IMR-90 (cell line): ENCODE data around the gene MBD2. TPM values are rescaled to one million over a fixed set of nuclear protein-coding genes. Genes with fewer than 3 reads are reported as not detected.

Experiments
- ATAC-seq: fragments of 200-7000 bp; cut with Tn5 transposase; 2 replicates; pipeline ENCODE4 v1.9.1; 2020; ENCODE audit warnings: low read depth, mild to moderate bottlenecking, moderate library complexity
- BruUV-seq: library from RNA; stranded (reverse); fragments of 400-500 nt; replicated peaks from 2 replicates; lab custom pipeline; 2021; lab: Mats Ljungman, UMichigan
- CTCF ChIA-PET: fragments of 300-600 bp; formaldehyde crosslinking; extraction: SDS; loops from one replicate; lab custom pipeline; 2021; ENCODE audit warnings: antibody characterized with exemption; lab: Yijun Ruan, JAX
- POLR2A ChIA-PET: fragments of 300-600 bp; sonication (Branson Sonifier 250); formaldehyde crosslinking; loops from one replicate; lab custom pipeline; 2022; ENCODE audit warnings: antibody characterized with exemption; ENCODE audit not compliant: unreplicated experiment; lab: Charles Lee
- DNase-seq: peaks from one replicate; pipeline ENCODE4 v3.0.0; 2013
- H2AFZ ChIP-seq: replicated peaks from 2 replicates; pipeline ENCODE3; 2013; ENCODE audit warnings: low read length, mild to moderate bottlenecking; ENCODE audit not compliant: poor library complexity
- H2AK5ac ChIP-seq: 2 replicates; pipeline ENCODE4 v1.6.1; 2013; ENCODE audit warnings: low read depth, low read length, inconsistent platforms
- H2AK9ac ChIP-seq: replicated peaks from 2 replicates; pipeline ENCODE3; 2013; ENCODE audit warnings: mild to moderate bottlenecking, low read depth, low read length, moderate library complexity; ENCODE audit not compliant: poor library complexity
- H2BK120ac ChIP-seq: 2 replicates; pipeline ENCODE4 v1.6.1; 2013; ENCODE audit warnings: low read depth, low read length, inconsistent platforms
- H2BK15ac ChIP-seq: 3 replicates; pipeline ENCODE4 v1.6.1; 2013; ENCODE audit warnings: low read depth, low read length, inconsistent platforms
- H2BK20ac ChIP-seq: 2 replicates; pipeline ENCODE4 v1.6.1; 2013; ENCODE audit warnings: low read depth, mild to moderate bottlenecking, inconsistent platforms, low read length, moderate library complexity
- H2BK5ac ChIP-seq: 2 replicates; pipeline ENCODE4 v1.6.1; 2013; ENCODE audit warnings: mild to moderate bottlenecking, low read depth, low read length, inconsistent platforms; ENCODE audit not compliant: poor library complexity, severe bottlenecking
- H3K14ac ChIP-seq: replicated peaks from 2 replicates; pipeline ENCODE4 v1.6.1; 2013; ENCODE audit warnings: low read depth, low read length, inconsistent platforms
- H3K18ac ChIP-seq: 2 replicates; pipeline ENCODE4 v1.6.1; 2013; ENCODE audit warnings: low read depth, low read length, control low read depth
- H3K23ac ChIP-seq: 2 replicates; pipeline ENCODE4 v1.6.1; 2013; ENCODE audit warnings: low read depth, low read length, inconsistent platforms
- H3K27ac ChIP-seq: 2 replicates; pipeline ENCODE4 v1.5.1; 2013; ENCODE audit warnings: mild to moderate bottlenecking, control low read depth, low read length; ENCODE audit not compliant: insufficient read depth
- H3K27me3 ChIP-seq: 2 replicates; pipeline ENCODE4 v1.6.1; 2013; ENCODE audit warnings: low read length; ENCODE audit not compliant: control insufficient read depth, insufficient read depth
- H3K36me3 ChIP-seq: 2 replicates; pipeline ENCODE4 v1.6.1; 2013; ENCODE audit warnings: low read length, mixed read lengths; ENCODE audit not compliant: control insufficient read depth, insufficient read depth
- H3K4ac ChIP-seq: 2 replicates; pipeline ENCODE4 v1.6.1; 2013; ENCODE audit warnings: low read depth, low read length, inconsistent platforms
- H3K4me1 ChIP-seq: 2 replicates; pipeline ENCODE4 v1.6.1; 2013; ENCODE audit warnings: low read length, mixed read lengths; ENCODE audit not compliant: control insufficient read depth, insufficient read depth
- H3K4me2 ChIP-seq: 2 replicates; pipeline ENCODE4 v1.6.1; 2013; ENCODE audit warnings: low read depth, mild to moderate bottlenecking, control low read depth, low read length, moderate library complexity
- H3K4me3 ChIP-seq: 2 replicates; pipeline ENCODE4 v1.5.1; 2013; ENCODE audit warnings: low read depth, mild to moderate bottlenecking, control low read depth, low read length, moderate library complexity; ENCODE audit not compliant: insufficient read depth
- H3K56ac ChIP-seq: 2 replicates; pipeline ENCODE4 v1.6.1; 2013; ENCODE audit warnings: low read length, inconsistent platforms; ENCODE audit not compliant: insufficient read depth; ENCODE audit errors: extremely low read depth
- H3K79me1 ChIP-seq, 2 experiments: 2 replicates each; pipeline ENCODE4 v1.6.1; 2013; ENCODE audit warnings: low read length in 2 of 2, inconsistent platforms in 1 of 2, low read depth in 1 of 2
- H3K9ac ChIP-seq: 2 replicates; pipeline ENCODE4 v1.6.1; 2013; ENCODE audit warnings: low read depth, low read length, control low read depth
- H3K9me1 ChIP-seq: 2 replicates; pipeline ENCODE4 v1.6.1; 2013; ENCODE audit warnings: low read length, inconsistent platforms; ENCODE audit not compliant: insufficient read depth
- H3K9me3 ChIP-seq: 2 replicates; pipeline ENCODE4 v1.6.1; 2013; ENCODE audit warnings: low read length; ENCODE audit not compliant: control insufficient read depth, insufficient read depth
- H4K20me1 ChIP-seq: 2 replicates; pipeline ENCODE4 v1.6.1; 2013; ENCODE audit warnings: low read length, inconsistent platforms; ENCODE audit not compliant: insufficient read depth
- H4K5ac ChIP-seq: 2 replicates; pipeline ENCODE4 v1.6.1; 2013; ENCODE audit warnings: mild to moderate bottlenecking, low read depth, low read length, control low read depth
- H4K8ac ChIP-seq, 2 experiments: 2 replicates each; pipeline ENCODE4 v1.6.1; 2013; ENCODE audit warnings: low read depth in 2 of 2, low read length in 2 of 2, control low read depth in 1 of 2, inconsistent platforms in 1 of 2
- H4K91ac ChIP-seq: 2 replicates; pipeline ENCODE4 v1.6.1; 2013; ENCODE audit warnings: low read depth, low read length, inconsistent platforms; ENCODE audit not compliant: insufficient read depth
- BHLHE40 ChIP-seq: fragments of 150-350 bp; IDR thresholded peaks from 2 replicates; pipeline ENCODE4 v1.6.1; 2016; ENCODE audit warnings: mild to moderate bottlenecking, low read depth, low read length
- CEBPB ChIP-seq: IDR thresholded peaks from 2 replicates; pipeline ENCODE4 v1.6.1; 2012; ENCODE audit warnings: low read depth, low read length, improper control_type of control experiment
- CHD1 ChIP-seq: IDR thresholded peaks from 2 replicates; pipeline ENCODE4 v1.6.1; 2012; ENCODE audit warnings: low read depth, low read length, improper control_type of control experiment
- CTCF ChIP-seq: conservative IDR thresholded peaks from 2 replicates; pipeline ENCODE4 v1.5.1; 2012; ENCODE audit warnings: mild to moderate bottlenecking, low read depth, low read length, improper control_type of control experiment
- ELK1 ChIP-seq: fragments of 150-350 bp; IDR thresholded peaks from 2 replicates; pipeline ENCODE4 v1.6.1; 2016; ENCODE audit warnings: low read depth, mild to moderate bottlenecking, low read length, moderate library complexity, borderline replicate concordance
- FOS ChIP-seq: fragments of 150-350 bp; IDR thresholded peaks from 2 replicates; pipeline ENCODE4 v1.6.1; 2016; ENCODE audit warnings: low read depth, low read length
- MAFK ChIP-seq: IDR thresholded peaks from 2 replicates; pipeline ENCODE4 v1.6.1; 2012; ENCODE audit warnings: low read depth, low read length, improper control_type of control experiment
- MAZ ChIP-seq: IDR thresholded peaks from 2 replicates; pipeline ENCODE4 v1.6.1; 2012; ENCODE audit warnings: low read depth, mild to moderate bottlenecking, low read length, improper control_type of control experiment, moderate library complexity, borderline replicate concordance
- NFE2L2 ChIP-seq: fragments of 150-350 bp; IDR thresholded peaks from 2 replicates; pipeline ENCODE4 v1.6.1; 2016; ENCODE audit warnings: low read depth, mild to moderate bottlenecking, low read length
- POLR2A ChIP-seq: IDR thresholded peaks from 2 replicates; pipeline ENCODE4 v1.6.1; 2012; ENCODE audit warnings: mild to moderate bottlenecking, low read depth, low read length
- RAD21 ChIP-seq: IDR thresholded peaks from 2 replicates; pipeline ENCODE4 v1.6.1; 2012; ENCODE audit warnings: low read length, improper control_type of control experiment
- RCOR1 ChIP-seq: IDR thresholded peaks from 2 replicates; pipeline ENCODE4 v1.6.1; 2012; ENCODE audit warnings: mild to moderate bottlenecking, low read length, improper control_type of control experiment; ENCODE audit not compliant: insufficient replicate concordance
- RFX5 ChIP-seq: IDR thresholded peaks from 2 replicates; pipeline ENCODE4 v1.8.0; 2012; ENCODE audit warnings: low read depth, mild to moderate bottlenecking, low read length, moderate library complexity
- SMC3 ChIP-seq: fragments of 150-350 bp; IDR thresholded peaks from 2 replicates; pipeline ENCODE4 v1.6.1; 2016; ENCODE audit warnings: low read depth, mild to moderate bottlenecking, antibody characterized with exemption, low read length, moderate library complexity
- USF2 ChIP-seq: fragments of 150-350 bp; IDR thresholded peaks from 2 replicates; pipeline ENCODE4 v1.6.1; 2017; ENCODE audit warnings: mild to moderate bottlenecking, antibody characterized with exemption, low read length, low read depth
- WGBS, 2 experiments: methylation state at CpG; one replicate each; pipeline versions ENCODE4 v1.1.5 to v1.1.7; 2013; ENCODE audit warnings: missing lambda C conversion rate in 2 of 2; ENCODE audit not compliant: insufficient read length in 1 of 2; ENCODE audit errors: extremely low coverage in 2 of 2; 5-methylcytosine and 5-hydroxymethylcytosine counted together
- dilution Hi-C: fragments of 300-500 bp; cut with HindIII; formaldehyde crosslinking; loops from one replicate; pipeline ENCODE4 v1.14.3; 2018; ENCODE audit warnings: low sequenced_read_pairs; ENCODE audit not compliant: unreplicated experiment
- in situ Hi-C: fragments of 300-500 bp; cut with MboI; formaldehyde crosslinking; loops from 3 replicates; pipeline ENCODE4 v1.14.3; 2019; ENCODE audit warnings: low sequenced_read_pairs, inconsistent platforms, mixed read lengths
- intact Hi-C: fragments of 100-400 bp; cut with micrococcal nuclease; formaldehyde crosslinking; loops from 2 replicates; pipeline ENCODE4 v1.10.0; 2022
- polyA plus RNA-seq, 3 experiments: library from polyadenylated mRNA; depleted of rRNA; stranded (reverse); fragments of >200 nt; gene quantifications; 2 replicates each; pipeline ENCODE4 v1.2.3, GENCODE V29; 2012; ENCODE audit warnings: low replicate concordance in 1 of 3
- total RNA-seq: library from RNA; depleted of rRNA; stranded (reverse); fragments of >200 nt; gene quantifications from 2 replicates; pipeline ENCODE4 v1.2.3, GENCODE V29; 2012

MBD2 gene
- total and polyA plus RNA-seq, 2 of the 4 experiments (the other 2 are of a cell fraction) = 9.7 to 29.5 TPM

GRCh38 chr18:54239091-54239490 is 14.6 kb upstream of the MBD2 start:
- Histone ChIP-seq H3K23ac (no peak overlapping the region), H3K9ac (no peak overlapping the region), H2AK5ac (no peak overlapping the region), H3K27me3 (peaks cover 8% of the 10 kb centered on the region), H2AK9ac (no peak overlapping the region), H3K4me3 (no peak overlapping the region), H3K56ac (no peak overlapping the region), H3K9me3 (no peaks in the 10 kb centered on the region), H3K36me3 (no peaks in the 10 kb centered on the region), H4K20me1 (no peaks in the 10 kb centered on the region), H4K8ac (no peak overlapping the region), H3K4me2 (no peak overlapping the region), H3K27ac (no peak overlapping the region), H3K14ac (no peak overlapping the region), H3K79me1 (no peaks in the 10 kb centered on the region), H2BK5ac (no peak overlapping the region), H2BK20ac (no peak overlapping the region), H4K5ac (no peak overlapping the region), H4K91ac (no peak overlapping the region), H3K18ac (no peak overlapping the region), H2BK15ac (no peak overlapping the region), H2BK120ac (no peak overlapping the region), H3K4me1 (no peaks in the 10 kb centered on the region), H3K9me1 (no peaks in the 10 kb centered on the region), H3K4ac (no peak overlapping the region), H2AFZ (no peak overlapping the region)
- ATAC-seq (no peak; the same call in 1 of the 2 replicates), DNase-seq (no peak)
- intact Hi-C loops = no loop called here
- POLR2A ChIA-PET = no interaction called here
- no TSS peak for BruUV-seq
- dilution Hi-C loops = no loop called here
- in situ Hi-C loops = no loop called here
- TF ChIP-seq RFX5 = no peak
- no peak for TF ChIP-seq FOS
- TF ChIP-seq CHD1 = no peak
- TF ChIP-seq MAFK = no peak
- no peak for TF ChIP-seq SMC3
- no peak for TF ChIP-seq USF2
- TF ChIP-seq RAD21 = no peak
- TF ChIP-seq ELK1 = no peak
- no peak for TF ChIP-seq BHLHE40
- no peak for TF ChIP-seq POLR2A
- TF ChIP-seq CEBPB = no peak
- TF ChIP-seq MAZ = no peak
- TF ChIP-seq CTCF = no peak
- TF ChIP-seq RCOR1 = no peak
- TF ChIP-seq NFE2L2 = no peak
- no CpG with 5 or more reads among the region's 2 CpGs for WGBS, 2 experiments
- CTCF ChIA-PET = no interaction called here
